ENCODE measurements around the gene STKLD1.

STKLD1 gene

DNA sequence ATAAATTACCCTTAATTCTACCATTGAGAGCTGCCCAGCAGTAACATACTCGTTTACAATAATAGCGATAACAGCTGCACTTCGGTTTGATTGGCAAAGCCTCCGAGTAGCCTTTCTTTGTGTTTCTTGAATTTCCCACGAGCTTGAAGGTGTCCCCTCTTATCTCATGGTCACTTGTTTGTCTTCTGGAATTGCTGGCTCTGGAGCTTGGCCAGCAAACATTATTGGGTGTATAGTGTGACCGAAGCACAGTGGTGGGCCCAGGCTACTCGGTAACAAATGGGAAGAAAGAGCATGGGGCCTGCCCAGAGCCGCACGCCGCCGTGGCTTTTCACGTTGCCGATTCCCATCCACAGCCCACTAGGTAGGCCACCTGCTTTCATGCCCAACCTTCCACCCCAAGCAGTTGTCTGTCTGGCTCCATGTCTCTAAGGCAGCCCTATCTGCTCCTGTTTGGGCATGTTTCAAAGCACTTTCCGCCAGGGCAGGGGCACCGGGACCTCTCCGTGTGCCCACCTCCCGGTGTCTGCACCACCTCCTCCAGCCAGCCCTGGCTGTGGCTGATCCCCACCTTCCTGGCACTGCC is 8.7 kb downstream of the STKLD1 start:
- Histone ChIP-seq H3K27ac (no peak overlapping the region), H3K9me3 (no peaks in the 10 kb centered on the region), H3K4me3 (ENCODE audit: low read depth in 1 of 2, low read length in 1 of 2) (no peak overlapping the region), H3K4me1 (ENCODE audit: control insufficient read depth in 1 of 2, insufficient read depth in 1 of 2, low read depth in 1 of 2, low read length in 1 of 2) (no peaks in the 10 kb centered on the region), H3K27me3 (no peaks in the 10 kb centered on the region), H3K36me3 (no peaks in the 10 kb centered on the region)
- TF ChIP-seq, protein P1, sequence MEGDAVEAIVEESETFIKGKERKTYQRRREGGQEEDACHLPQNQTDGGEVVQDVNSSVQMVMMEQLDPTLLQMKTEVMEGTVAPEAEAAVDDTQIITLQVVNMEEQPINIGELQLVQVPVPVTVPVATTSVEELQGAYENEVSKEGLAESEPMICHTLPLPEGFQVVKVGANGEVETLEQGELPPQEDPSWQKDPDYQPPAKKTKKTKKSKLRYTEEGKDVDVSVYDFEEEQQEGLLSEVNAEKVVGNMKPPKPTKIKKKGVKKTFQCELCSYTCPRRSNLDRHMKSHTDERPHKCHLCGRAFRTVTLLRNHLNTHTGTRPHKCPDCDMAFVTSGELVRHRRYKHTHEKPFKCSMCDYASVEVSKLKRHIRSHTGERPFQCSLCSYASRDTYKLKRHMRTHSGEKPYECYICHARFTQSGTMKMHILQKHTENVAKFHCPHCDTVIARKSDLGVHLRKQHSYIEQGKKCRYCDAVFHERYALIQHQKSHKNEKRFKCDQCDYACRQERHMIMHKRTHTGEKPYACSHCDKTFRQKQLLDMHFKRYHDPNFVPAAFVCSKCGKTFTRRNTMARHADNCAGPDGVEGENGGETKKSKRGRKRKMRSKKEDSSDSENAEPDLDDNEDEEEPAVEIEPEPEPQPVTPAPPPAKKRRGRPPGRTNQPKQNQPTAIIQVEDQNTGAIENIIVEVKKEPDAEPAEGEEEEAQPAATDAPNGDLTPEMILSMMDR (IDR thresholded peaks at IDR 0.05): no peak

DNA sequence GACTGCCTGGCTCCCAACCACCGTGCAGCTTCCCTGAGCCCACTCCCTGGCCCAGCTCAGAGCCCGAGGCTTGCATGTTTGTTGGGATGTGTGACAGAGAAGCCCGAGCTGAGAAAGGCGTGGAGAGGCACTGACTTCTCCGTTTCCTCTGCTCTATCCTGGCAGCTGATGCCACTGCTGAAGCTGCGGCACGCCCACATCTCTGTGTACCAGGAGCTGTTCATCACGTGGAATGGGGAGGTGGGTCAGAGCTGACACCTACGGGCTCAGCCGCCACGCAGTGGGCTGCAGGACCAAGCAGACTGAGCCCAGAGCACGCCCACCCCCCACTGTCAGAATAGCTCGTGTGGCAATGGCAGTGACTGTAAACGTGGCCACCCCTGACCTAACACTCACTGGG is 9.3 kb downstream of the STKLD1 start:
- Histone ChIP-seq H3K27me3 (no peaks in the 10 kb centered on the region), H3K9me3 (no peaks in the 10 kb centered on the region), H3K27ac (no peak overlapping the region), H3K4me1 (ENCODE audit: control insufficient read depth in 1 of 2, insufficient read depth in 1 of 2, low read depth in 1 of 2, low read length in 1 of 2) (no peaks in the 10 kb centered on the region), H3K4me3 (ENCODE audit: low read depth in 1 of 2, low read length in 1 of 2) (no peak overlapping the region), H3K36me3 (no peaks in the 10 kb centered on the region)
- TF ChIP-seq, protein P1 (IDR thresholded peaks at IDR 0.05): no peak

DNA sequence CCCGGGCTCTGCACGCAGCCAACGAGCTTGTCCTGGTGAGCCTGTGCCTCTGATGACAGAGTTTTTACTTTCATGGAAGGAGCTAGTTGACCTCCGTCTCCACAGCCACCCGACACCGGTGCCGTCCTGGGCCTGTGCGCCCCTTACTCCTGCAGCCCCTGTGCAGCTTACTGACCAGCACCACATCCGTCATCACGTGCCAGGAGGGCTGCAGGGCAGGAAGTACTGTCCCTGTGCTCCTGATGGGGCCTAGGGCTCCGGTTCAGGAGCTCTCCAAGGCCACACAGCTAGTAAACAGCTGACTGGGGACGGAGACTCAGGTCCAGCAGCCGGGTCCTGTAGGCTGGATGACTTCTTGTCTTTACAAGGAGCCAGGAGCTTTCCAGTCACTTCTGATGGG is 10.2 kb downstream of the STKLD1 start:
- H3K4me1 ChIP-seq (ENCODE audit: control insufficient read depth in 1 of 2, insufficient read depth in 1 of 2, low read depth in 1 of 2, low read length in 1 of 2): no peaks in the 10 kb centered on the region
- H3K27me3 ChIP-seq: no peaks in the 10 kb centered on the region
- TF ChIP-seq, protein P1 (IDR thresholded peaks at IDR 0.05): no peak
- no peak overlapping the region for H3K4me3 ChIP-seq (ENCODE audit: low read depth in 1 of 2, low read length in 1 of 2)
- no peaks in the 10 kb centered on the region for H3K36me3 ChIP-seq
- H3K9me3 ChIP-seq: no peaks in the 10 kb centered on the region
- no peak overlapping the region for H3K27ac ChIP-seq

DNA sequence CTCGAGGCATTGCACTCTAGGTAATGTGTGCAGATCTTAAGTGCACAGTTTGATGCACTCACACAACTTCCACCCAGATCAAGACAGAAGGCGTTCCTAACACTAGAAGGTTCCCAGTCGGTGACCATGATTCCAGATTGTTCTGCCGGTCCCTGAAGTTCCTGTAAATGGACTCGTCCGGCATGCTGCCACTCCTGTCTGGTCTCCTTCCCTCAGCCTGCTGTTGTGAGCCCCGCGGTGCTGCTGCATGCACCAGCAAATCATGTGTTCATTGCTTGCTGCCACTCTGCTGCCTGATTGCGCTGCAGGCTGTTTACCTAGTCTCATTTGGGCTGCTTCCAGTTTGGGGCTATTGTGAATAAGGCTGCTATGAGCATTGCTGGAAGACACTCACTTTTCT is 11.5 kb downstream of the STKLD1 start:
- H3K27ac ChIP-seq: no peak overlapping the region

DNA sequence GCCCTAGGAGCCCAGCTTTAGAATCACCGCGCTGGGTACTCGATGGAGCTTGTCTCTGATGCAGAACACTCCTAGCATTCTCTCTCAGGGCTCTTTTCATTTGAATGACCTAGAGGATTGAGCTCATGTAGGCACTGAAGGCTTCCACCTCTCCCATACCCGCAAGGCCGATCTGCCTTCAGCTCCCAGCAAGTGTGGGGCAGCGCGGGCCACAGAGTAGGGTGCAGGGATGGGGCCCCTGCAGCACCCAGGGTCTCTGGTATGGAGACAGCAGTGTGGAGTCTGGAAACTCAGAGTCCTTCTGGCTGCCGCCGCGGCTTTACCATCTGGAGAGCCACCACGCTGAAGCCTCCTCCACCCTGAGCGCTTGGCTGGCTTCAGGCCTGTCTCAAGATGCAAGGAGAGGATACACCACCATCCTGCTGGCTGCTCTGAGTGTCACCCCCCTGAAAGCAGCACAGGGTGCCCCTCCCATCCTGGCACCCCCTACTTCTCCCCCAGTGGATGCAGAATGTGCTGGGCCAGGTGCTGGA is 12.9 kb downstream of the STKLD1 start:
- no peak overlapping the region for H3K27ac ChIP-seq
- peaks cover 5% of the 10 kb centered on the region for H3K27me3 ChIP-seq
- H3K36me3 ChIP-seq: no peaks in the 10 kb centered on the region
- H3K4me1 ChIP-seq (ENCODE audit: control insufficient read depth in 1 of 2, insufficient read depth in 1 of 2, low read depth in 1 of 2, low read length in 1 of 2): no peaks in the 10 kb centered on the region
- no peak overlapping the region for H3K4me3 ChIP-seq (ENCODE audit: low read depth in 1 of 2, low read length in 1 of 2)
- no peaks in the 10 kb centered on the region for H3K9me3 ChIP-seq
- TF ChIP-seq, protein P1 (IDR thresholded peaks at IDR 0.05): no peak

More for the DNA sequence above, 11.5 kb downstream of the STKLD1 start:
- H3K4me3 ChIP-seq (ENCODE audit: low read depth in 1 of 2, low read length in 1 of 2): no peak overlapping the region
- no peaks in the 10 kb centered on the region for H3K4me1 ChIP-seq (ENCODE audit: control insufficient read depth in 1 of 2, insufficient read depth in 1 of 2, low read depth in 1 of 2, low read length in 1 of 2)
- no peaks in the 10 kb centered on the region for H3K27me3 ChIP-seq
- H3K9me3 ChIP-seq: no peaks in the 10 kb centered on the region
- TF ChIP-seq, protein P1 (IDR thresholded peaks at IDR 0.05): no peak
- H3K36me3 ChIP-seq: no peaks in the 10 kb centered on the region

Measured in neutrophil (primary cell).